Heart left ventricle (tissue), 16 donors: ENCODE results near the gene RBKS. TPM values are rescaled to one million over a fixed set of nuclear protein-coding genes. Genes with fewer than 3 reads are reported as not detected.
A peak's percentile ranks its signal among the peaks of the same experiment; 100 is the strongest.

Source experiments
- ATAC-seq, 4 donors: fragments of 200-7000 bp; cut with Tn5 transposase; one replicate each; pipeline ENCODE4 v1.9.1; 2020 to 2022; ENCODE audit warnings: moderate library complexity in 4 of 4, mild to moderate bottlenecking in 3 of 4, moderate number of reproducible peaks in 1 of 4
- DNase-seq, 5 donors: peaks; one replicate each; pipeline ENCODE4 v3.0.0-alpha.2; 2020
- H3K27ac ChIP-seq, 12 donors: fragments of 200-600 bp; sonication (generic) in 4 of 12; one replicate each; pipeline versions ENCODE4 v1.5.0 to v1.8.0; 2016 to 2022; ENCODE audit warnings: mild to moderate bottlenecking in 2 of 12
- H3K27me3 ChIP-seq, 9 donors: fragments of 200-600 bp; sonication (generic) in 2 of 9; one replicate each; pipeline versions ENCODE4 v1.5.1 to v1.8.0; 2016 to 2022; ENCODE audit warnings: mild to moderate bottlenecking in 3 of 9
- H3K36me3 ChIP-seq, 9 donors: fragments of 200-600 bp; sonication (generic) in 2 of 9; one replicate each; pipeline versions ENCODE4 v1.5.0 to v1.8.0; 2018 to 2022; ENCODE audit warnings: mild to moderate bottlenecking in 2 of 9
- H3K4me1 ChIP-seq, 12 donors: fragments of 200-600 bp; sonication (generic) in 4 of 12; one replicate each; pipeline versions ENCODE4 v1.5.0 to v1.8.0; 2016 to 2022; ENCODE audit warnings: mild to moderate bottlenecking in 3 of 12
- H3K4me3 ChIP-seq, 12 donors: fragments of 200-600 bp; sonication (generic) in 4 of 12; one replicate each; pipeline versions ENCODE4 v1.5.0 to v1.8.0; 2017 to 2022; ENCODE audit warnings: mild to moderate bottlenecking in 9 of 12, moderate library complexity in 4 of 12
- H3K9me3 ChIP-seq, 12 donors: fragments of 200-600 bp; sonication (generic) in 4 of 12; one replicate each; pipeline versions ENCODE4 v1.5.0 to v1.8.0; 2016 to 2022; ENCODE audit warnings: mild to moderate bottlenecking in 1 of 12
- POLR2A ChIP-seq, 2 donors: fragments of 450-650 bp; IDR thresholded peaks; one replicate each; pipeline ENCODE4 v1.6.1; 2017; ENCODE audit warnings: antibody characterized with exemption in 2 of 2, mild to moderate bottlenecking in 2 of 2, moderate library complexity in 2 of 2
- WGBS, 4 donors: extraction: QIAGEN DNeasy Blood & Tissue Kit in 2 of 4; methylation state at CpG; one replicate each; pipeline versions ENCODE4 v1.1.5 to v1.1.7; 2013 to 2018; 5-methylcytosine and 5-hydroxymethylcytosine counted together
- intact Hi-C, 10 donors: fragments of 100-400 bp; cut with DNase I; formaldehyde crosslinking; loops; one replicate each; pipeline versions ENCODE4 v1.11.1 to v1.14.2; 2022
- polyA plus RNA-seq, 2 donors: library from polyadenylated mRNA; stranded (reverse); fragments of 200-250 nt; gene quantifications; one replicate each; pipeline ENCODE4 v1.2.3, GENCODE V29; 2013
- total RNA-seq, 9 donors: library from RNA; depleted of rRNA in 2 of 9; stranded (reverse); fragments of >200 nt in 2 of 9; fragmentation: NEBNext Ultra II Directional in 3 of 9; extraction: Animal tissue kit (Norgen Biotek cat#: 25700) in 3 of 9; gene quantifications; one replicate each; pipeline versions ENCODE4 v1.1.0 to v1.2.4, GENCODE V29; 2016 to 2023
- TF ChIP-seq, protein P1 (sequence below), 12 donors: fragments of 200-600 bp; sonication (generic) in 4 of 12; IDR thresholded peaks; one replicate each; pipeline versions ENCODE4 v1.5.0 to v1.8.0; 2018 to 2022; ENCODE audit warnings: antibody characterized with exemption in 12 of 12, mild to moderate bottlenecking in 5 of 12
- donor health status: ischemic (EF 13 %, LVEDD 7.1; RV severe dilation, severe dysfunction).
- donor health status: healthy with polysubstance abuse.
- donor health status: DM: no; HTN: yes; CAD: no.
- donor health status: DM: no; HTN: no; CAD: no.
- donor health status: ischemic (EF 25% LVEDD 6.9; RV normal size, moderate dysfunction).
- donor health status: ischemic (EF 25% LVEDD 5.7; RV mildly dilated, moderate dysfunction).
- donor health status: healthy.
- donor health status: DM: yes; HTN: yes; CAD: no.
- donor health status: ischemic (EF 35%, LVEDD 5.7; RV mildly dilated, moderate dysfunction).
- donor health status: nonischemic (EF 11% LVEDD 7.7; RV severe dilation, severe dysfunction).
- donor health status: DM: yes; HTN: yes; CAD: no.
- donor health status: PGD.
- donor health status: ischemic (EF 29% LVEDD 5.4; RV normal size, mild dysfunction).
- donor health status: nonischemic (EF 23%, LVEDD 6.1; RV moderate dilation, normal function).

RBKS gene
- total and polyA plus RNA-seq, 11 donors = 1.3 to 6.0 (median 4.0) TPM

DNA sequence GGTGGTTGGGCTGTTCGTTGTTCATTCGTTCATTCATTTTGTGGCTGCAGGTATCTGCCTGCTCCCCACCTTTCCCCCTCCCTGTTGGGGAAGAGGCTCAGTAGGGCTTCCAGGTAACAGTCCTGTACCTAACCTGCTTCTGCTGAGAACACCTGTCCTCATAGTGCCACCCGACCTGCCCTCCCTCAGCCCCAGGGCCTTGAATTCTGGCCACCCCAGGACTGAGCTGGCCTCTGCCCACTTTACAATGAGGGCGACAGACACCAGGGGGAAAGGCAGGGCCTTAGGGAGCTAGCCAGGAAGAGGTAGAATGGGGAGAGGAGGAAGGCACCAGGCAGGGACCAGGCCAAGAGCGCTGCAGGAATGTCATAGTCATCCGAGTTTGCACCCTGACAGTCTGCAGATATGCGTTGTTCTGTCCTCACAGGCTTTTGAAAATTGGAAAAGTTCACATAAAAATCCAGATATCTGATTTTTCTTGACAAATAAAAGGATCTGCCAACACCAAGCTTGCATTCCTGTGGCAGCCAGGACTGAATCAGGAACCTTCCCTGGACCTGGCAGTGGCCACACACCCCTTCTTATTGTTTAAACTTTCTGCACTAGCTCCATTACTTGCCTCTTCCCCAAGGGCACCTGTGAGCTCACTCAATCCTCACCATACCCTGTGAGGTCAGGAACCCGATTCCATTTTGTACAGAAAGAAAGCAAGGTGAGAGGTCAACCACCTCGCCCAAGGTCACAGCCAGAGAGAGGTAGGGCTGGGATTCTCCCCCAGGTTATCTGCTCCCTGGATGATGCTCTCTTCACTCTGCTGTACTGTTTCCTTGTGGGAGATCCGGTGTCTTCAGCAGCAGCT, 153.9 kb downstream of the RBKS start:
- no peak for ATAC-seq
- H3K4me3 ChIP-seq = peak overlapping the region in 10 of 12 donors; percentile 45 to 68 (median 58)

GRCh38 chr2:27735263-27735904, 154.8 kb downstream of the RBKS start:
- Histone ChIP-seq H3K27me3 (no peaks in the 10 kb centered on the region), H3K9me3 (peaks cover 0 to 5% (median 0%) of the 10 kb centered on the region in 12 donors), H3K27ac (peak overlapping the region; percentile 60 to 94 (median 86)), H3K4me1 (peaks cover 14 to 47% (median 35%) of the 10 kb centered on the region in 12 donors), H3K4me3 (peak overlapping the region; percentile 29 to 68 (median 56)), H3K36me3 (no peaks in the 10 kb centered on the region)
- DNase-seq (peak; percentile 87 to 95 (median 89)), ATAC-seq (peak; percentile 74 to 96 (median 94))
- intact Hi-C loops = loop anchor here in 2 of 10 donors (1.0 to 5.0 kb wide), 2 partner anchors 62 to 656 kb away; no protein-coding TSS in a partner anchor
- peak in 1 of 2 donors; percentile 61 for TF ChIP-seq POLR2A (IDR thresholded peaks at IDR 0.05)
- TF ChIP-seq, protein P1, sequence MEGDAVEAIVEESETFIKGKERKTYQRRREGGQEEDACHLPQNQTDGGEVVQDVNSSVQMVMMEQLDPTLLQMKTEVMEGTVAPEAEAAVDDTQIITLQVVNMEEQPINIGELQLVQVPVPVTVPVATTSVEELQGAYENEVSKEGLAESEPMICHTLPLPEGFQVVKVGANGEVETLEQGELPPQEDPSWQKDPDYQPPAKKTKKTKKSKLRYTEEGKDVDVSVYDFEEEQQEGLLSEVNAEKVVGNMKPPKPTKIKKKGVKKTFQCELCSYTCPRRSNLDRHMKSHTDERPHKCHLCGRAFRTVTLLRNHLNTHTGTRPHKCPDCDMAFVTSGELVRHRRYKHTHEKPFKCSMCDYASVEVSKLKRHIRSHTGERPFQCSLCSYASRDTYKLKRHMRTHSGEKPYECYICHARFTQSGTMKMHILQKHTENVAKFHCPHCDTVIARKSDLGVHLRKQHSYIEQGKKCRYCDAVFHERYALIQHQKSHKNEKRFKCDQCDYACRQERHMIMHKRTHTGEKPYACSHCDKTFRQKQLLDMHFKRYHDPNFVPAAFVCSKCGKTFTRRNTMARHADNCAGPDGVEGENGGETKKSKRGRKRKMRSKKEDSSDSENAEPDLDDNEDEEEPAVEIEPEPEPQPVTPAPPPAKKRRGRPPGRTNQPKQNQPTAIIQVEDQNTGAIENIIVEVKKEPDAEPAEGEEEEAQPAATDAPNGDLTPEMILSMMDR (IDR thresholded peaks at IDR 0.05) = peak in 1 of 12 donors; percentile 16
- WGBS, 4 donors = 2 to 4% (median 3%) methylated on average over 24 to 51 of the region's 51 CpGs

More for the DNA sequence above, 153.9 kb downstream of the RBKS start:
- WGBS, 4 donors = 84 to 93% (median 89%) methylated on average over 9 to 10 of the region's 10 CpGs
- no peak for DNase-seq
- Histone ChIP-seq H3K36me3 (no peaks in the 10 kb centered on the region), H3K27ac (peak overlapping the region; percentile 60 to 94 (median 86)), H3K4me1 (peaks cover 7 to 39% (median 28%) of the 10 kb centered on the region in 12 donors), H3K27me3 (no peaks in the 10 kb centered on the region), H3K9me3 (peaks cover 0 to 13% (median 0%) of the 10 kb centered on the region in 12 donors)
- TF ChIP-seq, protein P1 (IDR thresholded peaks at IDR 0.05) = no peak
- no peak for TF ChIP-seq POLR2A (IDR thresholded peaks at IDR 0.05)
- intact Hi-C loops = loop anchor here in 1 of 10 donors (5.0 kb wide), 1 partner anchor 61 kb away; no protein-coding TSS in a partner anchor

GRCh38 chr2:27734305-27734704, 155.9 kb downstream of the RBKS start:
- 89 to 96% (median 92%) methylated on average over 1 of the region's 1 CpG for WGBS, 4 donors
- Histone ChIP-seq H3K4me1 (peaks cover 21 to 58% (median 46%) of the 10 kb centered on the region in 12 donors), H3K27ac (peak overlapping the region in 6 of 12 donors; percentile 87 to 94 (median 92)), H3K4me3 (peak overlapping the region in 1 of 12 donors; percentile 56), H3K9me3 (peaks cover 0 to 3% (median 0%) of the 10 kb centered on the region in 12 donors), H3K36me3 (no peaks in the 10 kb centered on the region), H3K27me3 (no peaks in the 10 kb centered on the region)
- TF ChIP-seq, protein P1 (IDR thresholded peaks at IDR 0.05) = no peak
- no peak for TF ChIP-seq POLR2A (IDR thresholded peaks at IDR 0.05)
- intact Hi-C loops = no loop called here
- ATAC-seq (no peak), DNase-seq (no peak)

Other genes starting within 250 kb of the RBKS start
- 10 to 100 TPM; 18.6 to 29.5 (median 27.0) TPM for gene SUPT7L, start 226.8 kb downstream of the RBKS start, total RNA-seq
- gene SUPT7L, start 226.8 kb downstream of the RBKS start, polyA plus RNA-seq = 10 to 100 TPM; 21.0 to 22.4 TPM
- gene SLC4A1AP, start 226.5 kb downstream of the RBKS start, total RNA-seq = 10 to 100 TPM; 19.2 to 25.6 (median 22.4) TPM
- gene SLC4A1AP, start 226.5 kb downstream of the RBKS start, polyA plus RNA-seq = 10 to 100 TPM; 14.9 to 27.8 TPM
- gene MRPL33, start 118.7 kb downstream of the RBKS start, total RNA-seq = 100 to 1,000 TPM; 163 to 503 (median 305) TPM
- gene MRPL33, start 118.7 kb downstream of the RBKS start, polyA plus RNA-seq = 100 to 1,000 TPM; 177 to 901 TPM
- gene BABAM2, start 342 bp upstream of the RBKS start, total RNA-seq = 10 to 100 TPM; 55.1 to 75.1 (median 64.4) TPM
- gene BABAM2, start 342 bp upstream of the RBKS start, polyA plus RNA-seq = 10 to 100 TPM; 22.2 to 46.2 TPM